T-cell (primary cell): ENCODE results near the gene C8A. TPM values are rescaled to one million over a fixed set of nuclear protein-coding genes. Genes with fewer than 3 reads are reported as not detected.

ENCODE experiments used
- ATAC-seq, 4 experiments: fragments of 200-7000 bp in 3 of 4; fragments of 150-1000 bp in 1 of 4; cut with Tn5 transposase; replicated peaks in 1 of 4; 1 replicate in 3 of 4; 2 replicates in 1 of 4; pipeline ENCODE4 v1.10.0; 2021; ENCODE audit warnings: moderate library complexity in 3 of 4, mild to moderate bottlenecking in 2 of 4, moderate number of reproducible peaks in 1 of 4
- CTCF ChIA-PET, 2 donors: fragments of 300-600 bp; sonication (Branson Sonifier 250); formaldehyde crosslinking; loops; one replicate each; lab custom pipeline; 2022; ENCODE audit warnings: antibody characterized with exemption in 2 of 2; lab: Charles Lee
- POLR2A ChIA-PET, 2 donors: fragments of 300-600 bp; sonication (Branson Sonifier 250); formaldehyde crosslinking; loops; one replicate each; lab custom pipeline; 2022; ENCODE audit warnings: antibody characterized with exemption in 2 of 2; lab: Charles Lee
- DNase-seq, 35 experiments: peaks; one replicate each; pipeline versions ENCODE4 v3.0.0 to v3.0.0-alpha.2; 2013 to 2023
- H3K27ac ChIP-seq: one replicate; pipeline ENCODE4 v1.5.1; 2013; ENCODE audit warnings: low read length
- H3K27me3 ChIP-seq, 2 experiments: replicated peaks in 1 of 2; 1 replicate in 1 of 2; 2 replicates in 1 of 2; pipeline versions ENCODE4 v1.6.1 to v1.7.0; 2013; ENCODE audit warnings: low read length in 1 of 2, mixed read lengths in 1 of 2; ENCODE audit not compliant: control insufficient read depth in 2 of 2, insufficient read depth in 2 of 2; ENCODE audit errors: extremely low read depth in 1 of 2
- H3K36me3 ChIP-seq, 2 donors: 1 replicate in 1 of 2; 2 replicates in 1 of 2; pipeline versions ENCODE4 v1.6.1 to v1.7.0; 2013; ENCODE audit warnings: low read length in 1 of 2; ENCODE audit not compliant: control insufficient read depth in 2 of 2, insufficient read depth in 1 of 2; ENCODE audit errors: extremely low read depth in 1 of 2
- H3K4me1 ChIP-seq, 2 experiments: 1 replicate in 1 of 2; 2 replicates in 1 of 2; pipeline versions ENCODE4 v1.6.1 to v1.7.0; 2013; ENCODE audit warnings: low read length in 2 of 2, mixed read lengths in 1 of 2; ENCODE audit not compliant: insufficient read depth in 2 of 2, control insufficient read depth in 1 of 2; ENCODE audit errors: extremely low read depth in 1 of 2
- H3K4me3 ChIP-seq, 2 donors: 1 replicate in 1 of 2; 2 replicates in 1 of 2; pipeline versions ENCODE4 v1.5.1 to v1.7.0; 2013; ENCODE audit warnings: mild to moderate bottlenecking in 2 of 2, low read length in 1 of 2, moderate library complexity in 1 of 2; ENCODE audit not compliant: control insufficient read depth in 1 of 2; ENCODE audit errors: extremely low read depth in 1 of 2
- H3K9me3 ChIP-seq: 2 replicates; pipeline ENCODE4 v1.7.0; 2013
- H3K27ac Mint-ChIP-seq, 2 donors: one replicate each; pipeline ENCODE4 v1.8.0; 2020 to 2021; ENCODE audit warnings: mild to moderate bottlenecking in 2 of 2, mixed read lengths in 2 of 2
- H3K27me3 Mint-ChIP-seq, 2 donors: one replicate each; pipeline ENCODE4 v1.8.0; 2021 to 2022; ENCODE audit warnings: mixed read lengths in 2 of 2
- H3K36me3 Mint-ChIP-seq: one replicate; pipeline ENCODE4 v1.8.0; 2021; ENCODE audit warnings: mixed read lengths
- H3K4me1 Mint-ChIP-seq, 3 donors: one replicate each; pipeline ENCODE4 v1.8.0; 2020 to 2022; ENCODE audit warnings: mixed read lengths in 3 of 3, mild to moderate bottlenecking in 1 of 3
- H3K4me3 Mint-ChIP-seq, 3 donors: one replicate each; pipeline ENCODE4 v1.8.0; 2020 to 2022; ENCODE audit warnings: mild to moderate bottlenecking in 3 of 3, mixed read lengths in 3 of 3, moderate library complexity in 3 of 3
- H3K9me3 Mint-ChIP-seq, 3 donors: one replicate each; pipeline ENCODE4 v1.8.0; 2020 to 2022; ENCODE audit warnings: mixed read lengths in 3 of 3
- WGBS: methylation state at CpG from one replicate; pipeline ENCODE4 v1.1.5; 2013; ENCODE audit warnings: missing lambda C conversion rate; ENCODE audit not compliant: insufficient coverage; 5-methylcytosine and 5-hydroxymethylcytosine counted together
- total RNA-seq, 35 experiments: library from RNA in 6 of 35; stranded (reverse) in 6 of 35; fragments of 120-200 nt in 1 of 35; gene quantifications; one replicate each; pipeline versions ENCODE4 v1.2.1 to v1.2.4 and lab custom pipeline; 2013 to 2026

Gene C8A
- total RNA-seq, 5 donors from 2014 or later (not counting 1 experiment from before 2014, with no cell fraction given), result 0.12 TPM; not detected in 4

- Mint-ChIP-seq H3K27me3 (peaks cover 4 to 8% of the 10 kb centered on the region in 2 donors), H3K27ac (no peak overlapping the region), H3K4me3 (no peak overlapping the region), H3K36me3 (no peaks in the 10 kb centered on the region), H3K4me1 (no peaks in the 10 kb centered on the region), H3K9me3 (peaks cover 0 to 3% (median 0%) of the 10 kb centered on the region in 3 donors)
- Histone ChIP-seq H3K4me1 (no peaks in the 10 kb centered on the region), H3K27me3 (no peaks in the 10 kb centered on the region), H3K4me3 (no peak overlapping the region), H3K36me3 (no peaks in the 10 kb centered on the region), H3K9me3 (no peaks in the 10 kb centered on the region), H3K27ac (no peak overlapping the region)
- ChIA-PET CTCF (no interaction called here), POLR2A (no interaction called here)
- no peak for DNase-seq
- WGBS, result 11% methylated on average over 1 of the region's 1 CpG
- no peak for ATAC-seq
Observed at GRCh38 chr1:56921479-56921878, 66.9 kb downstream of the C8A start.

- H3K4me1 ChIP-seq, result no peaks in the 10 kb centered on the region
- Mint-ChIP-seq H3K4me3 (no peak overlapping the region), H3K36me3 (no peaks in the 10 kb centered on the region), H3K27ac (no peak overlapping the region), H3K9me3 (peaks cover 0 to 3% (median 0%) of the 10 kb centered on the region in 3 donors), H3K27me3 (peaks cover 4 to 8% of the 10 kb centered on the region in 2 donors), H3K4me1 (no peaks in the 10 kb centered on the region)
- H3K9me3 ChIP-seq, result no peaks in the 10 kb centered on the region
- ATAC-seq, result no peak
- DNase-seq, result no peak
- no peak overlapping the region for H3K27ac ChIP-seq
- ChIA-PET POLR2A (no interaction called here), CTCF (no interaction called here)
- H3K36me3 ChIP-seq, result no peaks in the 10 kb centered on the region
- H3K27me3 ChIP-seq, result no peaks in the 10 kb centered on the region
- 72% methylated on average over 2 of the region's 4 CpGs for WGBS
- H3K4me3 ChIP-seq, result no peak overlapping the region
Observed at GRCh38 chr1:56922070-56922469, 67.5 kb downstream of the C8A start.

GRCh38 chr1:56922507-56922906 is 67.9 kb downstream of the C8A start:
- DNase-seq (no peak), ATAC-seq (no peak)
- Mint-ChIP-seq H3K27ac (no peak overlapping the region), H3K27me3 (peaks cover 4% of the 10 kb centered on the region in 2 donors), H3K36me3 (no peaks in the 10 kb centered on the region), H3K4me3 (no peak overlapping the region), H3K9me3 (peaks cover 0 to 3% (median 0%) of the 10 kb centered on the region in 3 donors), H3K4me1 (no peaks in the 10 kb centered on the region)
- H3K36me3 ChIP-seq, result no peaks in the 10 kb centered on the region
- H3K27me3 ChIP-seq, result no peaks in the 10 kb centered on the region
- CTCF ChIA-PET, result no interaction called here
- H3K9me3 ChIP-seq, result no peaks in the 10 kb centered on the region
- no peaks in the 10 kb centered on the region for H3K4me1 ChIP-seq
- WGBS, result no CpG with 5 or more reads among the region's 1 CpG
- POLR2A ChIA-PET, result no interaction called here
- H3K27ac ChIP-seq, result no peak overlapping the region
- no peak overlapping the region for H3K4me3 ChIP-seq

GRCh38 chr1:56923201-56923600 is 68.6 kb downstream of the C8A start:
- DNase-seq (no peak), ATAC-seq (no peak)
- no peaks in the 10 kb centered on the region for H3K4me1 ChIP-seq
- Mint-ChIP-seq H3K27ac (no peak overlapping the region), H3K4me3 (no peak overlapping the region), H3K36me3 (no peaks in the 10 kb centered on the region), H3K9me3 (peaks cover 0 to 3% (median 0%) of the 10 kb centered on the region in 3 donors), H3K27me3 (peaks cover 4% of the 10 kb centered on the region in 2 donors), H3K4me1 (no peaks in the 10 kb centered on the region)
- 51% methylated on average over 3 of the region's 3 CpGs for WGBS
- ChIA-PET POLR2A (no interaction called here), CTCF (no interaction called here)
- no peaks in the 10 kb centered on the region for H3K36me3 ChIP-seq
- no peak overlapping the region for H3K4me3 ChIP-seq
- H3K27me3 ChIP-seq, result no peaks in the 10 kb centered on the region
- H3K27ac ChIP-seq, result no peak overlapping the region
- no peaks in the 10 kb centered on the region for H3K9me3 ChIP-seq

GRCh38 chr1:56924116-56924515 is 69.5 kb downstream of the C8A start:
- no peaks in the 10 kb centered on the region for H3K36me3 Mint-ChIP-seq
- ChIA-PET CTCF (no interaction called here), POLR2A (no interaction called here)
- H3K4me3 Mint-ChIP-seq, result no peak overlapping the region
- Histone ChIP-seq H3K36me3 (no peaks in the 10 kb centered on the region), H3K27me3 (no peaks in the 10 kb centered on the region), H3K9me3 (no peaks in the 10 kb centered on the region), H3K4me3 (no peak overlapping the region), H3K27ac (no peak overlapping the region), H3K4me1 (no peaks in the 10 kb centered on the region)
- DNase-seq (no peak), ATAC-seq (no peak)
- 63% methylated on average over 3 of the region's 5 CpGs for WGBS
- H3K27me3 Mint-ChIP-seq, result peaks cover 4% of the 10 kb centered on the region in 2 donors
- no peak overlapping the region for H3K27ac Mint-ChIP-seq
- H3K4me1 Mint-ChIP-seq, result no peaks in the 10 kb centered on the region
- H3K9me3 Mint-ChIP-seq, result peaks cover 0 to 5% (median 3%) of the 10 kb centered on the region in 3 donors

- Histone ChIP-seq H3K9me3 (no peaks in the 10 kb centered on the region), H3K4me3 (no peak overlapping the region), H3K36me3 (no peaks in the 10 kb centered on the region), H3K4me1 (no peaks in the 10 kb centered on the region), H3K27me3 (no peaks in the 10 kb centered on the region), H3K27ac (no peak overlapping the region)
- no peak overlapping the region for H3K4me3 Mint-ChIP-seq
- no peaks in the 10 kb centered on the region for H3K4me1 Mint-ChIP-seq
- H3K27ac Mint-ChIP-seq, result no peak overlapping the region
- H3K27me3 Mint-ChIP-seq, result peaks cover 4% of the 10 kb centered on the region in 2 donors
- CTCF ChIA-PET, result no interaction called here
- DNase-seq (no peak), ATAC-seq (no peak)
- no peaks in the 10 kb centered on the region for H3K36me3 Mint-ChIP-seq
- POLR2A ChIA-PET, result no interaction called here
- H3K9me3 Mint-ChIP-seq, result peaks cover 0 to 7% (median 5%) of the 10 kb centered on the region in 3 donors
Observed at GRCh38 chr1:56925193-56925592, 70.6 kb downstream of the C8A start.

- Histone ChIP-seq H3K4me1 (no peaks in the 10 kb centered on the region), H3K27me3 (no peaks in the 10 kb centered on the region), H3K4me3 (no peak overlapping the region), H3K27ac (no peak overlapping the region), H3K36me3 (no peaks in the 10 kb centered on the region), H3K9me3 (no peaks in the 10 kb centered on the region)
- peaks cover 4% of the 10 kb centered on the region in 2 donors for H3K27me3 Mint-ChIP-seq
- H3K36me3 Mint-ChIP-seq, result no peaks in the 10 kb centered on the region
- ATAC-seq (no peak), DNase-seq (no peak)
- no peak overlapping the region for H3K4me3 Mint-ChIP-seq
- peaks cover 0 to 7% (median 5%) of the 10 kb centered on the region in 3 donors for H3K9me3 Mint-ChIP-seq
- H3K27ac Mint-ChIP-seq, result no peak overlapping the region
- POLR2A ChIA-PET, result interaction anchor here in 1 of 2 donors (0.5 kb wide), 1 partner anchor 109 kb away, joined by 7 read pairs; no protein-coding TSS in a partner anchor
- 83% methylated on average over 1 of the region's 4 CpGs for WGBS
- CTCF ChIA-PET, result interaction anchor here in 1 of 2 donors (0.7 kb wide), 1 partner anchor 263 kb away, joined by 3 read pairs; no protein-coding TSS in a partner anchor
- no peaks in the 10 kb centered on the region for H3K4me1 Mint-ChIP-seq
Observed at GRCh38 chr1:56927171-56927570, 72.6 kb downstream of the C8A start.
